ENCODE measurements around the gene NTNG2.

- no peak for TF ChIP-seq EP300 (IDR thresholded peaks at IDR 0.05)
- no peak for TF ChIP-seq CTCF (IDR thresholded peaks at IDR 0.05)
These were observed 9.8 kb downstream of the NTNG2 start for GRCh38 chr9:132171702-132172101.

All from stomach (tissue), 4 donors.